ENCODE measurements around the gene ILF2. TPM values are rescaled to one million over a fixed set of nuclear protein-coding genes. Genes with fewer than 3 reads are reported as not detected.

ILF2 gene
- total and polyA plus RNA-seq, 2 of the 13 experiments (the other 11 are each of a cell fraction or from before 2014, with no cell fraction given), result 292 to 366 TPM

- TF ChIP-seq CSRNP1 (CRISPR knock-in tag; IDR thresholded peaks at IDR 0.05), result no peak
- peak; percentile 72 for TF ChIP-seq ZNF687 (CRISPR knock-in tag; IDR thresholded peaks at IDR 0.05)
- peak; percentile 81 for TF ChIP-seq ZNF605 (CRISPR knock-in tag; IDR thresholded peaks at IDR 0.05)
- TF ChIP-seq CEBPB (IDR thresholded peaks at IDR 0.05; ENCODE audit: borderline replicate concordance, low read depth, low read length), result no peak
- TF ChIP-seq KDM3A (CRISPR knock-in tag; IDR thresholded peaks at IDR 0.05; ENCODE audit: low read depth), result no peak; the same call in 1 of the 2 replicates
- TF ChIP-seq KMT2A (CRISPR knock-in tag; IDR thresholded peaks at IDR 0.05), result 0 out of 2 replicates have a peak, but pooled peaks have one; percentile 4
- TF ChIP-seq ZNF562 (CRISPR knock-in tag; IDR thresholded peaks at IDR 0.05; ENCODE audit: borderline replicate concordance), result no peak
- no peak for TF ChIP-seq BCL3 (CRISPR knock-in tag; IDR thresholded peaks at IDR 0.05)
- TF ChIP-seq NFKB2 (CRISPR knock-in tag; IDR thresholded peaks at IDR 0.05; ENCODE audit: borderline replicate concordance), result no peak
- no peak for TF ChIP-seq BRCA1 (CRISPR knock-in tag; IDR thresholded peaks at IDR 0.05)
- no peak for TF ChIP-seq AGO2 (optimal IDR thresholded peaks at IDR 0.05; ENCODE audit: low read depth, low read length)
- TF ChIP-seq ZBTB4 (CRISPR knock-in tag; IDR thresholded peaks at IDR 0.05; ENCODE audit: borderline replicate concordance), result no peak
- no peak for TF ChIP-seq TP53 (CRISPR knock-in tag; conservative IDR thresholded peaks at IDR 0.05)
- peak; percentile 60; the same call in 1 of the 2 replicates for TF ChIP-seq CCDC6 (CRISPR knock-in tag; IDR thresholded peaks at IDR 0.05)
- no peak; the same call in 1 of the 2 replicates for TF ChIP-seq MIER3 (CRISPR knock-in tag; IDR thresholded peaks at IDR 0.05; ENCODE audit: borderline replicate concordance)
- no peak for TF ChIP-seq ZBTB44 (CRISPR knock-in tag; IDR thresholded peaks at IDR 0.05)
Observed at GRCh38 chr1:153670859-153671627, at the start of gene ILF2 (continued).
